ENCODE data around the gene CACNA2D3. TPM values are rescaled to one million over a fixed set of nuclear protein-coding genes. Genes with fewer than 3 reads are reported as not detected.

CACNA2D3 gene
- total RNA-seq, 2 donors from 2014 or later = 0.97 TPM; not detected in 1

DNA sequence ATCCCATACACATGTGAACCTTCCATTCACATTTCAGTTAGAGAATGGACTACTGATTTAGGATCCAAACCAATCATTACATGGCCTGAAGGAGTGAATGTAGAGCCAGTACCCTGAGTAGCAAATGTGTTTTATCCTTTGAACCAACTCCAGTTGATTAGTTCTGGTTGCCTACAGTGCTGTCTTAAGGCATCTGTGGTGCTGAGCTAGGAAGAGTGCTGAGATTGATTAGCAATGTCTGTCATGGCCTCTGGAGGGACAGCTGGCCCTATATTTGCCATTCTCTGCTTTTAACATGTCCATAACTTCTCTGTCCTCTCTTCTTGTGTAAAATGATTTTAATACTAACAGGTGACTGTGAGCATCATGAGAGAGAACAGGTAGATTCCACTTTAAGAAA lies 794.4 kb downstream of the CACNA2D3 start:
- Histone ChIP-seq H3K27me3 (ENCODE audit: control insufficient read depth, insufficient read depth, low read length, poor library complexity, severe bottlenecking) (no peaks in the 10 kb centered on the region), H3K4me1 (ENCODE audit: control insufficient read depth, insufficient read depth, low read length) (peaks cover 9% of the 10 kb centered on the region), H3K9me3 (ENCODE audit: control insufficient read depth, low read length) (peaks cover 7% of the 10 kb centered on the region), H3K27ac (ENCODE audit: low read depth, low read length) (no peak overlapping the region), H3K36me3 (ENCODE audit: control insufficient read depth, insufficient read depth, low read length) (no peaks in the 10 kb centered on the region), H3K4me3 (ENCODE audit: low read length) (no peak overlapping the region), H3K9ac (ENCODE audit: extremely low read depth, low read length, poor library complexity, severe bottlenecking) (no peak overlapping the region)
- peaks cover 13% of the 10 kb centered on the region for H3K36me3 Mint-ChIP-seq (ENCODE audit: low read depth)
- no peak for DNase-seq
- TF ChIP-seq CTCF (conservative IDR thresholded peaks at IDR 0.05) = no peak
- H3K27me3 Mint-ChIP-seq (ENCODE audit: insufficient read depth) = no peaks in the 10 kb centered on the region
- H3K27ac Mint-ChIP-seq = no peak overlapping the region
- no peaks in the 10 kb centered on the region for H3K4me1 Mint-ChIP-seq
- peaks cover 9% of the 10 kb centered on the region for H3K9me3 Mint-ChIP-seq
- H3K4me3 Mint-ChIP-seq = no peak overlapping the region

DNA sequence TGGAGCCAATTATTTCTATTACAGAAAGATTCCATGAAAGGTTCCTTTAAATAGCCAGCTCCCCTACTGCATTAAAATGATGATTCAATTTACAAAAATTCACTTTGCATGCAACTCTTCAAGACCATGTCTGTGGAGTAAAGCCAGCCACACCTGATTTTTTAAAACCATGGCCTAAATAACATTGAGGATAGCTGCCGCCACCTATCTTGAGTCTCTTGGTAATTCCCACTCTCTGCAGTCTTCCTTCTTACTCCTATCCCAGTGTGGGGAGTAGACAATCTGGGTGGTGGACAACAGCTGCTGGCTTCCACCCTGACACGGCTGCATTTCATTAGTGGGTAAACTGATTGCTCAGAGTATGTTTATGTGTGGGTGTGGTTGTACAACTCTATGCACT lies 794.8 kb downstream of the CACNA2D3 start:
- 96% methylated on average over 2 of the region's 2 CpGs; no CpG with 5 or more reads in 1 of the 2 experiments for WGBS, 2 experiments (ENCODE audit: insufficient coverage in 1 of 2, insufficient read length in 1 of 2)
- no peak for TF ChIP-seq CTCF (conservative IDR thresholded peaks at IDR 0.05)
- Histone ChIP-seq H3K27ac (ENCODE audit: low read depth, low read length) (no peak overlapping the region), H3K9me3 (ENCODE audit: control insufficient read depth, low read length) (peaks cover 3% of the 10 kb centered on the region), H3K4me1 (ENCODE audit: control insufficient read depth, insufficient read depth, low read length) (peaks cover 9% of the 10 kb centered on the region), H3K4me3 (ENCODE audit: low read length) (no peak overlapping the region), H3K36me3 (ENCODE audit: control insufficient read depth, insufficient read depth, low read length) (no peaks in the 10 kb centered on the region), H3K27me3 (ENCODE audit: control insufficient read depth, insufficient read depth, low read length, poor library complexity, severe bottlenecking) (no peaks in the 10 kb centered on the region), H3K9ac (ENCODE audit: extremely low read depth, low read length, poor library complexity, severe bottlenecking) (no peak overlapping the region)
- Mint-ChIP-seq H3K27me3 (ENCODE audit: insufficient read depth) (no peaks in the 10 kb centered on the region), H3K36me3 (ENCODE audit: low read depth) (peaks cover 10% of the 10 kb centered on the region), H3K9me3 (peaks cover 4% of the 10 kb centered on the region), H3K27ac (no peak overlapping the region), H3K4me1 (no peaks in the 10 kb centered on the region), H3K4me3 (no peak overlapping the region)
- no peak for DNase-seq

GRCh38 chr3:54917862-54918261 lies 795.5 kb downstream of the CACNA2D3 start:
- H3K4me1 ChIP-seq (ENCODE audit: control insufficient read depth, insufficient read depth, low read length) = peaks cover 9% of the 10 kb centered on the region
- Mint-ChIP-seq H3K27me3 (ENCODE audit: insufficient read depth) (no peaks in the 10 kb centered on the region), H3K36me3 (ENCODE audit: low read depth) (peaks cover 4% of the 10 kb centered on the region), H3K27ac (no peak overlapping the region), H3K4me3 (no peak overlapping the region), H3K9me3 (no peaks in the 10 kb centered on the region), H3K4me1 (no peaks in the 10 kb centered on the region)
- H3K4me3 ChIP-seq (ENCODE audit: low read length) = no peak overlapping the region
- no peaks in the 10 kb centered on the region for H3K36me3 ChIP-seq (ENCODE audit: control insufficient read depth, insufficient read depth, low read length)
- H3K9me3 ChIP-seq (ENCODE audit: control insufficient read depth, low read length) = no peaks in the 10 kb centered on the region
- no peak overlapping the region for H3K27ac ChIP-seq (ENCODE audit: low read depth, low read length)
- WGBS, 2 experiments (ENCODE audit: insufficient coverage in 1 of 2, insufficient read length in 1 of 2) = 83 to 94% methylated on average over 2 to 4 of the region's 4 CpGs
- DNase-seq = no peak
- no peaks in the 10 kb centered on the region for H3K27me3 ChIP-seq (ENCODE audit: control insufficient read depth, insufficient read depth, low read length, poor library complexity, severe bottlenecking)
- no peak for TF ChIP-seq CTCF (conservative IDR thresholded peaks at IDR 0.05)
- H3K9ac ChIP-seq (ENCODE audit: extremely low read depth, low read length, poor library complexity, severe bottlenecking) = no peak overlapping the region

Measured in endodermal cell (in vitro differentiated cells).